ENCODE measurements around the gene PDSS1.

DNA sequence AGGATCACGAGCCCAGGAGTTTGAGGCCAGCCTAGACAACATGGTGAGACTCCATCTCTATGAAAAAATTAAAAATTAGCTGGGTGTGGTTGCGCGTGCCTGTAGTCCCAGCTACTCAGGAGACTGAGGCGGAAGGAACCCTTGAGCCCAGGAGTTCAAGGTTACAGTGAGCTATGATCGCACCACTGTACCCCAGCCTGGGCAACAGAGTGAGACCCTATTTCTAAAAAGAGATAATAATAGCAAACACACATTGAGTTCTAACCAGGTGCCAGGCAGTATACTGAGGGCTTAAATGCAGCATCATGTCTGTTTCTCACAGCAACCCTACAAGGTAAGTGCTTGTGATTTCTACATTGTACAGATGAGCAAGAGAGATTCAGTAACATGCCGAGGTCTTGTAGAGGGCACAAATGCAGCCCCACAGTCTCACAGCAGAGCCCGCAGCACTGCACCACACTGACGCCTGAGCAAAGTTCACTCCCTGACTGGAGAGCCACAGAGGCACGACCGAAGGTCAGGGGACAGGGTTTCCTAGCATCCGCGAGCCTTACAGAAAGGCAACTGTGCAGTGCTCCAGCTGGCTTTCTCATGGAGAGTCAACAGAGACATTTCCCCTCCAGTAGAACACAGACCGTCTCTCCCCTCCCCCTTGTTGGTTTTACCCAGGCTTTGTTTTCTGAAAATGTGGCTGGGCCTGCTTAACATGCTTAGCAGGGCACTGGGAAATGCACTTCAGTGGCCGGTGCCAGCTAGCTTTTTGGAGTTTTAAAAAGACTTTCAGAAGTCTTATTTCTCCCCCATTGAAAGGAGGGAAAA lies 36.5 kb downstream of the PDSS1 start:
- TF ChIP-seq, protein P1, sequence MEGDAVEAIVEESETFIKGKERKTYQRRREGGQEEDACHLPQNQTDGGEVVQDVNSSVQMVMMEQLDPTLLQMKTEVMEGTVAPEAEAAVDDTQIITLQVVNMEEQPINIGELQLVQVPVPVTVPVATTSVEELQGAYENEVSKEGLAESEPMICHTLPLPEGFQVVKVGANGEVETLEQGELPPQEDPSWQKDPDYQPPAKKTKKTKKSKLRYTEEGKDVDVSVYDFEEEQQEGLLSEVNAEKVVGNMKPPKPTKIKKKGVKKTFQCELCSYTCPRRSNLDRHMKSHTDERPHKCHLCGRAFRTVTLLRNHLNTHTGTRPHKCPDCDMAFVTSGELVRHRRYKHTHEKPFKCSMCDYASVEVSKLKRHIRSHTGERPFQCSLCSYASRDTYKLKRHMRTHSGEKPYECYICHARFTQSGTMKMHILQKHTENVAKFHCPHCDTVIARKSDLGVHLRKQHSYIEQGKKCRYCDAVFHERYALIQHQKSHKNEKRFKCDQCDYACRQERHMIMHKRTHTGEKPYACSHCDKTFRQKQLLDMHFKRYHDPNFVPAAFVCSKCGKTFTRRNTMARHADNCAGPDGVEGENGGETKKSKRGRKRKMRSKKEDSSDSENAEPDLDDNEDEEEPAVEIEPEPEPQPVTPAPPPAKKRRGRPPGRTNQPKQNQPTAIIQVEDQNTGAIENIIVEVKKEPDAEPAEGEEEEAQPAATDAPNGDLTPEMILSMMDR (IDR thresholded peaks at IDR 0.05 in 8 of 11, conservative IDR thresholded peaks at IDR 0.05 in 3 of 11), result no peak
- TF ChIP-seq POLR2A (IDR thresholded peaks at IDR 0.05), result no peak

All from spleen (tissue), 7 donors.